SU-DHL-6 (cell line): ENCODE measurements around the gene AHI1.

Experiments used
- CTCF ChIP-seq: fragments of 200-600 bp; sonication (generic); IDR thresholded peaks from one replicate; pipeline ENCODE4 v1.5.1; 2017; ENCODE audit warnings: antibody characterized with exemption, mild to moderate bottlenecking, low read length, moderate library complexity; ENCODE audit not compliant: insufficient read depth, poor library complexity, severe bottlenecking
- EZH2phosphoT487 ChIP-seq: fragments of 200-600 bp; sonication (generic), shearing (Covaris generic); conservative IDR thresholded peaks from 2 replicates; pipeline ENCODE4 v1.6.1; 2018; ENCODE audit warnings: mild to moderate bottlenecking, antibody characterized with exemption, low read length, moderate library complexity, mixed read lengths

- no peak for TF ChIP-seq CTCF
- TF ChIP-seq EZH2phosphoT487 = no peak
Observed at GRCh38 chr6:135274561-135275293, 222.8 kb downstream of the AHI1 start.
